ENCODE data around the gene RIF1. TPM values are rescaled to one million over a fixed set of nuclear protein-coding genes. Genes with fewer than 3 reads are reported as not detected.

RIF1 gene
- polyA plus RNA-seq, 1 of the 3 experiments (the other 2 are of a cell fraction), result 2.4 TPM

DNA sequence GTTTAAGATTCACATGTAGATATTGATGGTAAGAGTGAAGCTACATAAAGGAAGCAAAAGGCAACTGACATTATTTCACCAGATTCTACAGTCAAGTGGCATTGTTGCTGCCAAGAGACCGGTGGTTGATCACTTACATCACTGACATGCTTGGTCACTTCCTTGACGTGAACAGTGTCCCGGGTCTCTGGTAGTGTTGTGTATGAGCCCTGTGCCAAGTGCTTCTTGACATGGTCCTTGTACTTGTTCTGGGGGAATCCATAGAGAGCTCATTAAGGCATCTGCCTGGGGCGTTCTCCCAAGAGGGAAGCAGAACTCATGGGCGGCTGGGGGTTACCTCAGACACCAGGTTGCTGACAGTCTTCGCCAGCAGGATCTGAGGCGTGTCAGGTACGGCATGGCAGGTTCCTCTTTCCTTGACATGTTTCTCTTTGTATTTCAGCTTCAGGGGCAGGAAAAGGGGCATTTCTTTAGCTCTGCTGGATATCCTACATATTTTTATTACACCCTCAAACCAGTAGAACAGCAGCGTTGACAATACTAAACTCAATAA lies 116.2 kb downstream of the RIF1 start:
- H3K27ac ChIP-seq (ENCODE audit: low read depth in 2 of 2, low read length in 1 of 2), result no peak overlapping the region
- no peaks in the 10 kb centered on the region for H3K9me3 ChIP-seq
- TF ChIP-seq, protein P1, sequence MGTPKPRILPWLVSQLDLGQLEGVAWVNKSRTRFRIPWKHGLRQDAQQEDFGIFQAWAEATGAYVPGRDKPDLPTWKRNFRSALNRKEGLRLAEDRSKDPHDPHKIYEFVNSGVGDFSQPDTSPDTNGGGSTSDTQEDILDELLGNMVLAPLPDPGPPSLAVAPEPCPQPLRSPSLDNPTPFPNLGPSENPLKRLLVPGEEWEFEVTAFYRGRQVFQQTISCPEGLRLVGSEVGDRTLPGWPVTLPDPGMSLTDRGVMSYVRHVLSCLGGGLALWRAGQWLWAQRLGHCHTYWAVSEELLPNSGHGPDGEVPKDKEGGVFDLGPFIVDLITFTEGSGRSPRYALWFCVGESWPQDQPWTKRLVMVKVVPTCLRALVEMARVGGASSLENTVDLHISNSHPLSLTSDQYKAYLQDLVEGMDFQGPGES (IDR thresholded peaks at IDR 0.05; ENCODE audit: low read depth, low read length), result no peak
- TF ChIP-seq NRF1 (IDR thresholded peaks at IDR 0.05; ENCODE audit: low read depth, low read length), result no peak
- no peak for TF ChIP-seq MXI1 (IDR thresholded peaks at IDR 0.05; ENCODE audit: low read depth, low read length)
- TF ChIP-seq NFIC (IDR thresholded peaks at IDR 0.05; ENCODE audit: borderline replicate concordance), result no peak
- no peak overlapping the region for H3K4me2 ChIP-seq
- H3K79me2 ChIP-seq (ENCODE audit: insufficient read depth), result no peaks in the 10 kb centered on the region
- WGBS (ENCODE audit: low lambda C conversion rate), result 78% methylated on average over 9 of the region's 9 CpGs
- H3K9ac ChIP-seq, result no peak overlapping the region
- ChIA-PET POLR2A (no interaction called here), CTCF (interaction anchor here (1.1 kb wide), 1 partner anchor 12 kb away, joined by 3 read pairs; no protein-coding TSS in a partner anchor)
- H3K27me3 ChIP-seq (ENCODE audit: insufficient read depth), result no peaks in the 10 kb centered on the region
- no peaks in the 10 kb centered on the region for H3K9me2 ChIP-seq
- H3K4me3 ChIP-seq (ENCODE audit: low read depth in 2 of 2, low read length in 1 of 2), result no peak overlapping the region
- no peaks in the 10 kb centered on the region for H3K36me3 ChIP-seq (replicated peaks in 1 of 2; ENCODE audit: control insufficient read depth in 1 of 2, insufficient read depth in 2 of 2, low read length in 1 of 2)
- no peak for DNase-seq
- H3F3A ChIP-seq (replicated peaks; ENCODE audit: insufficient read depth), result no peaks in the 10 kb centered on the region
- no peaks in the 10 kb centered on the region for H4K20me1 ChIP-seq (ENCODE audit: insufficient read depth)
- H3K4me1 ChIP-seq (ENCODE audit: control insufficient read depth in 1 of 2, insufficient read depth in 2 of 2, low read depth in 1 of 2, low read length in 1 of 2), result no peaks in the 10 kb centered on the region
- no peak overlapping the region for H2AFZ ChIP-seq (ENCODE audit: low read depth)

DNA sequence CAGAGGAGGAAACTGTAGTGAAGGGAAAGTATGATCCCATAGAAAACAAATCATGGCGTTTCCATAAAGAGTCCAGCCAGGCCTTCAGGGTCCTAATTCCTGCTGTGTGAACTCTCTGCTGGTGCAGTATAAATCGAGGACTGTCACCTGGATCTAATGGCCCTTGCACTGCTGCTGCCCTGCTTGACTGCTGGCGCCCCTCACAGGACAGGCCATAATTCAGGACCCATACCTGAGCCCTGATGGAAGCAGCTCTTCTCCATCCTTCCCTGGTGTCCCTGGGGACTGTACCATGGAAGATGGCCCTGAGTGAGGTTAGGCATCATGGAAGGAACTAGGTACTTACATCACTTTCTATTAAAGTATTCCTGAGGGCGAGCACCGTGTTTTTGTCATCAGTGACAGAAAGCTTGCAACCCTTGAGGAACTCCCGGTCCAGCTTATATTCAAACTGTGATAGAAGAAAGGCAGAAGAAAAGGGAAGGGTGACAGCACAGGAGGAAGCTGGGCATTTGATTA lies 116.9 kb downstream of the RIF1 start:
- Histone ChIP-seq H3K9ac (no peak overlapping the region), H3F3A (replicated peaks; ENCODE audit: insufficient read depth) (no peaks in the 10 kb centered on the region), H3K9me2 (no peaks in the 10 kb centered on the region), H3K9me3 (no peaks in the 10 kb centered on the region), H3K27ac (ENCODE audit: low read depth in 2 of 2, low read length in 1 of 2) (no peak overlapping the region), H2AFZ (ENCODE audit: low read depth) (no peak overlapping the region), H3K27me3 (ENCODE audit: insufficient read depth) (no peaks in the 10 kb centered on the region), H3K79me2 (ENCODE audit: insufficient read depth) (no peaks in the 10 kb centered on the region), H3K36me3 (replicated peaks in 1 of 2; ENCODE audit: control insufficient read depth in 1 of 2, insufficient read depth in 2 of 2, low read length in 1 of 2) (no peaks in the 10 kb centered on the region), H3K4me2 (no peak overlapping the region), H3K4me3 (ENCODE audit: low read depth in 2 of 2, low read length in 1 of 2) (no peak overlapping the region), H4K20me1 (ENCODE audit: insufficient read depth) (no peaks in the 10 kb centered on the region), H3K4me1 (ENCODE audit: control insufficient read depth in 1 of 2, insufficient read depth in 2 of 2, low read depth in 1 of 2, low read length in 1 of 2) (no peaks in the 10 kb centered on the region)
- ChIA-PET CTCF (interaction anchor here (1.2 kb wide), 1 partner anchor 472 kb away, joined by 3 read pairs; no protein-coding TSS in a partner anchor), POLR2A (no interaction called here)
- WGBS (ENCODE audit: low lambda C conversion rate), result 84% methylated on average over 5 of the region's 6 CpGs
- no peak for DNase-seq
- no peak for TF ChIP-seq MEF2A (IDR thresholded peaks at IDR 0.05; ENCODE audit: borderline replicate concordance, low read depth)
- no peak for TF ChIP-seq RXRA (IDR thresholded peaks at IDR 0.05; ENCODE audit: borderline replicate concordance, low read depth)
- TF ChIP-seq, protein P2, sequence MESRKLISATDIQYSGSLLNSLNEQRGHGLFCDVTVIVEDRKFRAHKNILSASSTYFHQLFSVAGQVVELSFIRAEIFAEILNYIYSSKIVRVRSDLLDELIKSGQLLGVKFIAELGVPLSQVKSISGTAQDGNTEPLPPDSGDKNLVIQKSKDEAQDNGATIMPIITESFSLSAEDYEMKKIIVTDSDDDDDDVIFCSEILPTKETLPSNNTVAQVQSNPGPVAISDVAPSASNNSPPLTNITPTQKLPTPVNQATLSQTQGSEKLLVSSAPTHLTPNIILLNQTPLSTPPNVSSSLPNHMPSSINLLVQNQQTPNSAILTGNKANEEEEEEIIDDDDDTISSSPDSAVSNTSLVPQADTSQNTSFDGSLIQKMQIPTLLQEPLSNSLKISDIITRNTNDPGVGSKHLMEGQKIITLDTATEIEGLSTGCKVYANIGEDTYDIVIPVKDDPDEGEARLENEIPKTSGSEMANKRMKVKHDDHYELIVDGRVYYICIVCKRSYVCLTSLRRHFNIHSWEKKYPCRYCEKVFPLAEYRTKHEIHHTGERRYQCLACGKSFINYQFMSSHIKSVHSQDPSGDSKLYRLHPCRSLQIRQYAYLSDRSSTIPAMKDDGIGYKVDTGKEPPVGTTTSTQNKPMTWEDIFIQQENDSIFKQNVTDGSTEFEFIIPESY (IDR thresholded peaks at IDR 0.05; ENCODE audit: borderline replicate concordance, low read depth), result no peak
- no peak for TF ChIP-seq SIN3A (IDR thresholded peaks at IDR 0.05; ENCODE audit: borderline replicate concordance, low read depth, low read length)

Small RNA genes within 50 kb of the gene (small RNA-seq; reads per million reads assigned to genes)
- gene MIR4773-1 (0 reads per million in 7 experiments), gene RN7SL124P (0 reads per million in 7 experiments)

Other genes with a start within 250 kb of the RIF1 start
- 2.0 and 2.1 TPM in 2 replicates for gene RBM43, start 148.0 kb upstream of the RIF1 start, polyA plus RNA-seq (2012; rRNA removed)
- 0.83 and 0.89 TPM in 2 replicates for gene NMI, start 120.2 kb upstream of the RIF1 start, polyA plus RNA-seq (2012; rRNA removed)
- 0.58 and 1.0 TPM in 2 replicates for gene TNFAIP6, start 52.3 kb upstream of the RIF1 start, polyA plus RNA-seq (2012; rRNA removed)